ENCODE data around the gene EXO1. TPM values are rescaled to one million over a fixed set of nuclear protein-coding genes. Genes with fewer than 3 reads are reported as not detected.

Gene EXO1
- total RNA-seq, 1 experiment from 2014 or later, result 18.5 TPM

- ChIA-PET POLR2A (no interaction called here), CTCF (interaction anchor here (0.7 kb wide), 1 partner anchor 1209 kb away, joined by 3 read pairs; no protein-coding TSS in a partner anchor)
- Histone ChIP-seq H3K27me3 (replicated peaks; ENCODE audit: control insufficient read depth, insufficient read depth, low read length) (no peaks in the 10 kb centered on the region), H3K36me3 (ENCODE audit: control insufficient read depth, insufficient read depth, low read length) (no peaks in the 10 kb centered on the region), H3K4me1 (peaks cover 4% of the 10 kb centered on the region; the same call in 1 of the 2 replicates), H3K4me3 (ENCODE audit: low read depth, low read length) (no peak overlapping the region), H3K9me3 (no peaks in the 10 kb centered on the region)
- no peaks in the 10 kb centered on the region for H3K27me3 Mint-ChIP-seq (ENCODE audit: insufficient read depth, unreplicated experiment)
- no TSS peak for BruUV-seq (replicated peaks)
- no peaks in the 10 kb centered on the region for H3K9me3 Mint-ChIP-seq (ENCODE audit: unreplicated experiment)
- no peaks in the 10 kb centered on the region for H3K4me1 Mint-ChIP-seq (ENCODE audit: low read depth, unreplicated experiment)
- no peak for TF ChIP-seq CTCF (IDR thresholded peaks at IDR 0.05; ENCODE audit: insufficient read depth in 1 of 2, low read depth in 1 of 2, low read length in 1 of 2, severe bottlenecking in 1 of 2, unreplicated experiment in 1 of 2)
- H3K36me3 Mint-ChIP-seq (ENCODE audit: insufficient read depth, unreplicated experiment), result no peaks in the 10 kb centered on the region
- intact Hi-C loops (cut with micrococcal nuclease; ENCODE audit: unreplicated experiment), result no loop called here
- no peak overlapping the region for H3K4me3 Mint-ChIP-seq (ENCODE audit: unreplicated experiment)
- no peak overlapping the region for H3K27ac Mint-ChIP-seq (ENCODE audit: unreplicated experiment)
- DNase-seq, result no peak
Observed at GRCh38 chr1:241894016-241894415, 46.0 kb downstream of the EXO1 start.

- Mint-ChIP-seq H3K27me3 (ENCODE audit: insufficient read depth, unreplicated experiment) (no peaks in the 10 kb centered on the region), H3K27ac (ENCODE audit: unreplicated experiment) (no peak overlapping the region), H3K36me3 (ENCODE audit: insufficient read depth, unreplicated experiment) (no peaks in the 10 kb centered on the region), H3K4me1 (ENCODE audit: low read depth, unreplicated experiment) (no peaks in the 10 kb centered on the region), H3K9me3 (ENCODE audit: unreplicated experiment) (no peaks in the 10 kb centered on the region), H3K4me3 (ENCODE audit: unreplicated experiment) (no peak overlapping the region)
- Histone ChIP-seq H3K9me3 (no peaks in the 10 kb centered on the region), H3K4me1 (peaks cover 4% of the 10 kb centered on the region; the same call in 1 of the 2 replicates), H3K4me3 (ENCODE audit: low read depth, low read length) (no peak overlapping the region), H3K36me3 (ENCODE audit: control insufficient read depth, insufficient read depth, low read length) (no peaks in the 10 kb centered on the region), H3K27me3 (replicated peaks; ENCODE audit: control insufficient read depth, insufficient read depth, low read length) (no peaks in the 10 kb centered on the region)
- DNase-seq, result no peak
- no TSS peak for BruUV-seq (replicated peaks)
- ChIA-PET POLR2A (no interaction called here), CTCF (interaction anchor here (1.7 kb wide), 1 partner anchor 91 kb away, joined by 13 read pairs; no protein-coding TSS in a partner anchor)
- no peak for TF ChIP-seq CTCF (IDR thresholded peaks at IDR 0.05; ENCODE audit: insufficient read depth in 1 of 2, low read depth in 1 of 2, low read length in 1 of 2, severe bottlenecking in 1 of 2, unreplicated experiment in 1 of 2)
- intact Hi-C loops (cut with micrococcal nuclease; ENCODE audit: unreplicated experiment), result no loop called here
Observed at GRCh38 chr1:241895013-241895412, 47.0 kb downstream of the EXO1 start.

GRCh38 chr1:241896670-241896962, 48.6 kb downstream of the EXO1 start:
- Histone ChIP-seq H3K27me3 (replicated peaks; ENCODE audit: control insufficient read depth, insufficient read depth, low read length) (no peaks in the 10 kb centered on the region), H3K4me1 (peaks cover 4% of the 10 kb centered on the region; the same call in 1 of the 2 replicates), H3K4me3 (ENCODE audit: low read depth, low read length) (no peak overlapping the region), H3K9me3 (no peaks in the 10 kb centered on the region), H3K36me3 (ENCODE audit: control insufficient read depth, insufficient read depth, low read length) (no peaks in the 10 kb centered on the region)
- Mint-ChIP-seq H3K27ac (ENCODE audit: unreplicated experiment) (no peak overlapping the region), H3K4me1 (ENCODE audit: low read depth, unreplicated experiment) (no peaks in the 10 kb centered on the region), H3K36me3 (ENCODE audit: insufficient read depth, unreplicated experiment) (no peaks in the 10 kb centered on the region), H3K27me3 (ENCODE audit: insufficient read depth, unreplicated experiment) (no peaks in the 10 kb centered on the region), H3K4me3 (ENCODE audit: unreplicated experiment) (no peak overlapping the region), H3K9me3 (ENCODE audit: unreplicated experiment) (no peaks in the 10 kb centered on the region)
- ChIA-PET CTCF (interaction anchor here (0.7 to 1.7 kb wide), 2 partner anchors 89 to 182 kb away, joined by 3 to 13 read pairs; no protein-coding TSS in a partner anchor), POLR2A (no interaction called here)
- no peak for DNase-seq
- intact Hi-C loops (cut with micrococcal nuclease; ENCODE audit: unreplicated experiment), result loop anchor here (1.0 kb wide), 2 partner anchors 90 to 121 kb away; no protein-coding TSS in a partner anchor
- BruUV-seq (replicated peaks), result no TSS peak
- TF ChIP-seq CTCF (IDR thresholded peaks at IDR 0.05; ENCODE audit: insufficient read depth in 1 of 2, low read depth in 1 of 2, low read length in 1 of 2, severe bottlenecking in 1 of 2, unreplicated experiment in 1 of 2), result no peak
